GM10266 (cell line): ENCODE data around the gene CNTFR.

Experiments used
- DNase-seq: peaks from one replicate; pipeline ENCODE4 v3.0.0; 2012; ENCODE audit errors: extremely low spot score
- TF ChIP-seq, protein P1 (sequence below): IDR thresholded peaks from 2 replicates; pipeline ENCODE4 v1.5.1; 2012; ENCODE audit warnings: mild to moderate bottlenecking, low read depth; ENCODE audit not compliant: control insufficient read depth, insufficient read depth; ENCODE audit errors: missing control alignments

The CNTFR gene

DNA sequence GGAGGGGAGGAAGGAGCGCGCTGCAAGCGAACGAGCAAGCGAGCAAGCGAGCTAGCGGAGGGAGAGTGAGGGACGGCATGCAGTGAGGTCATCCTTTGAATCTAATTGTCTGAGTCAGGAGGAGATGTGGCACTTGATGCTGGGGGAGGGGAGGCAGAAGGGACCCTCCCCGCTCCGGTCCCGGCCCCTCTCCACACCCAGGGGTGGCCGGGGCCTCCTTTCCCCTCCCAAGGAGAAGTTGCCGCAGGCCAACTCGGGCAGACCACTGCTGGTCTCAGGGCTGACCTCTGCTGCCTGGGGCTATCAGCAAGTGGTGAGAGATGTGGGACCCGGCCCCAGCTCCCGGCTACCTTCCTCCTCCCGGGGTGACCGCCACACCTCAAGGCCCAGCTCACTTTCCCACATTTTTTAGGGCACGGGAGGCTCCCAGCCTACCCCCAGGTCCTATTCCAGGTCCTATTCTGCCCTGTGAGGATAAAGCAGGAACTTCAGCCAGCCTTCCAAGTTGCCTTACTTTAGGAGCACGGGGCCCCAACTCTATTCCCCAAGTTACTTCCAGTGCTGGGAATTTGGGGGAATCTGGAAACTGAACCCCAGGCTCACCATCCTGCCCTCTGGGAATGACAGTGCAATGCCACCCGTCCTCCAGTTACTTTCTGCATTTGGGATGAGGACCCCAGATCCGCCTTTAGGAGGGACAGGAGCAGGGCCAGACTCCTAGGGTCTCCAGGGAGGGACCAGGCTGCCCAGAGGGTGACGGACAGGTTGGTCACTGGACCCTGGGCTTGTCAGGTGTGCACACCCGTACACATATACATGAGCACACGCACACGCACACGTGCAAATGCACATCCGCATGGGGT, 11.1 kb downstream of the CNTFR start:
- no peak for DNase-seq
- TF ChIP-seq, protein P1, sequence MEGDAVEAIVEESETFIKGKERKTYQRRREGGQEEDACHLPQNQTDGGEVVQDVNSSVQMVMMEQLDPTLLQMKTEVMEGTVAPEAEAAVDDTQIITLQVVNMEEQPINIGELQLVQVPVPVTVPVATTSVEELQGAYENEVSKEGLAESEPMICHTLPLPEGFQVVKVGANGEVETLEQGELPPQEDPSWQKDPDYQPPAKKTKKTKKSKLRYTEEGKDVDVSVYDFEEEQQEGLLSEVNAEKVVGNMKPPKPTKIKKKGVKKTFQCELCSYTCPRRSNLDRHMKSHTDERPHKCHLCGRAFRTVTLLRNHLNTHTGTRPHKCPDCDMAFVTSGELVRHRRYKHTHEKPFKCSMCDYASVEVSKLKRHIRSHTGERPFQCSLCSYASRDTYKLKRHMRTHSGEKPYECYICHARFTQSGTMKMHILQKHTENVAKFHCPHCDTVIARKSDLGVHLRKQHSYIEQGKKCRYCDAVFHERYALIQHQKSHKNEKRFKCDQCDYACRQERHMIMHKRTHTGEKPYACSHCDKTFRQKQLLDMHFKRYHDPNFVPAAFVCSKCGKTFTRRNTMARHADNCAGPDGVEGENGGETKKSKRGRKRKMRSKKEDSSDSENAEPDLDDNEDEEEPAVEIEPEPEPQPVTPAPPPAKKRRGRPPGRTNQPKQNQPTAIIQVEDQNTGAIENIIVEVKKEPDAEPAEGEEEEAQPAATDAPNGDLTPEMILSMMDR, result no peak

DNA sequence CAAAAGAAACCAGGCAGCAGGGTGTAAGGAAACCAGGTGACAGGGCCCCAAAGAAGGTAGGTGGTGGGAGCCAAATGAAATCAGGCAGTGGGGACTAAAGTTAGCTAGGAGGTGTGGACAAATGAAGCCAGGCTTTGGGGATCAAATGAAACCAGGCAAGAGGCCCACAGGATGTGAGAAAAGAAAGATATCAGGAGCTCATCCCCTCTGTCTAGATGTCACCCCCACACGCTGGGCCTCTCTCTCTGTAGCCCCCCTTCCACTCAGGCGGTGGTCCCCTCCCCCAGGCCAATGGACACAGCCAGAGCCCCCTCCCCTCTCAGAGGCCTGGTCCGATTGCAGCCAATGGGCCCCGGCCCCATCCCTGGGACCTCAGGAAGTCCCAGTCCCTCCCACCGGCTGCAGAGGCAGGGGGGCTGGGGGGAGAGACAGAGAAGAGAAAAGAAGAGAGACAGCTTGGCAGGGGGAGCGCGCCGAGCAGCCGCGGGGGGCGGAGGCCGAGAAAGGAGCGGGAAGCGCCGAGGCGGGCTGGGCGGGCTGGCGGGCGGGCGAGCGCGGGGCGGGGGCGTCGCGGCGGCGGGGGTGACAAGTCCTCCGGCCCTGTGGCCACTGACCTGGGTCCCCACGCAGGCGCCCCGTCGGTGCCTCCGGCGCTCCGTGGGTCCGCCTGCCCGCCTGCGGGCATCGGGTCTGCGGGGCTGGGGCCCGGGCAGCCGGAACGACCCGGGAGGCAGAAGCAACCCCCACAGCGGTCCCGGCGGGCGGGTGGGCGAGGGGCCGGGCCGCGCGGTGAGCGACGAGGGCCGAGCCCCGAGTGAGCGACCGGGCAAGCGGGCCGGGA, 11.9 kb downstream of the CNTFR start:
- TF ChIP-seq, protein P1, result no peak
- no peak for DNase-seq

- DNase-seq, result no peak
- TF ChIP-seq, protein P1, result no peak
These were observed 12.7 kb downstream of the CNTFR start for GRCh38 chr9:34576597-34577399.

DNA sequence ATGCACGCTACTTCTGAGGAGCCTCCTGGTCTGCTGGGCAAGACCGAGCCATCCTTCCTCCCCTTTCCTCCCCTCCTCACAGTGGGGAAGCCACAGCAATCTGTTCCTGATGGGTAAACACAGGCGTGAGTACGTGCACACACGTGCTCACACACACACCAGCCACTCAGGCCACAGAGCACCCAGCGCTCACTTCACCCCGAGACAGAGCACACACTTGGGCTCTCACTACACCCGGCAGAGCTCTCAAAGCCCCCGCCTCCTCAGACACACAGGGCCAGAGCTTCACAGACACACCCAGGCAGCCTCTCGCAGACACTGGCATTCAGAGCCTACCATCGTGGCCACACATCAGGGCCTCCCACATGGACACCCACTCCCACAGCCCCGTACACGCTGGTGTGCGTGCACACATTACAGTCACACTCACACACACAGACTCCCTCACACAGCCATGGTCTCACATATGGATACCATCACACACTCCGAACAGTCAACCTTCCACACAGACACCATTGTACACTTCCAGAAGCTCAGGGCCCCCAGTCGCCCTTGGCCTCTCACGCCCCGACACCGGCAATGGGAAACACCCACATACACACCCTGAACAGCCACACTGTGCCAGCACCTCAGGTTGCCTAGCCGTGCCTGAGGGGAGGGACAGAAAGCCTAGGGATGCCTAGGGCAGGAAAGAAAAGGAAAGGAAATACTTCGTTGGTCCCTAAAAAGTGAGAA, 13.5 kb downstream of the CNTFR start:
- TF ChIP-seq, protein P1, result no peak
- no peak for DNase-seq

DNA sequence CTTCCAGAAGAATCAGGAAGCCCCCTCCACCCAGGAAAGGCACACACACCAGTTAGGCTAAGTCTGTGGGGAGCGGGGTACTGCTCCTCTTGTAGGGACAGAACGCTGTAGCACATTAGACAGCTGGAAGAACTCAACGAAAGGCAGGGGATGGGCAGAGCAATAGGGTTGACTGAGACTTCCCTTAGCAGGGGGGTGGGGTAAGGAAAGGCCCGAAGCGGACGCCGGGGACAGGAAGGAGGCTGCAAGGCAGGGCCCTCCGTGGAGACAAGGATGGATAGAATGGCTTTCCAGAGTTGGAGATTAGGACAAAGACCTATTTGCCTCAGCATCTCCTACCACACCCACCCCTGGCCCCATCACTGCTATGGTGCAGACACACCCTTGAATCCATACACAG, 14.3 kb downstream of the CNTFR start:
- TF ChIP-seq, protein P1, result no peak

DNA sequence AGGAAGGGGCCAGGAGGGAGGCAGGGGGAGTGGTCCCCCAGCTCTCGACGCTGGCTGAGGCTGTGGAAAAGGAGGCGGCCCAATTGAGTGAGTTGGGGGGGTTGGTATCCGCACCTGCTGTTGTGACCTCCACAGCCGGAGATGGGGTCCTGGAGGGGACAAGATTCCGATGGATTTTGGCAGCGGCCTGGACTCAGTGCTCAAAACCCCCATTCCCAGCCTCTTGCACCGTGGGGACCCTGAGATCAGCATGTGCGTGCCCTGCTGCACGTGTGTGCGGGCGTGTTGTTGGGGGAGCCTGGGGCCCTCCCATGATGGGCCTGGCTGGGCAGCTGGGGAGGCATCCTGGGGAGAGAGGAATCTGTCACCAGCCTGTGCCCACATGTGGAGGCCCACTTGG, 15.0 kb downstream of the CNTFR start:
- TF ChIP-seq, protein P1, result no peak

More for the DNA sequence above, 14.3 kb downstream of the CNTFR start:
- no peak for DNase-seq

More for the DNA sequence above, 15.0 kb downstream of the CNTFR start:
- no peak for DNase-seq
